K562 (cell line): Measurements from ENCODE around the gene ICAM1. TPM values are rescaled to one million over a fixed set of nuclear protein-coding genes. Genes with fewer than 3 reads are reported as not detected.

Experiments
- EGR1 ChIP-seq: fragments of 450-650 bp; conservative IDR thresholded peaks from 2 replicates; pipeline ENCODE4 v1.6.1; 2017; ENCODE audit warnings: mild to moderate bottlenecking
- FOXP1 ChIP-seq: sonication (generic); formaldehyde crosslinking; IDR thresholded peaks from 2 replicates; pipeline ENCODE4 v1.8.0; 2022; ENCODE audit warnings: mild to moderate bottlenecking, missing genetic modification reagents
- HDAC8 ChIP-seq: fragments of 450-650 bp; IDR thresholded peaks from 2 replicates; pipeline ENCODE4 v1.6.1; 2016; ENCODE audit warnings: mild to moderate bottlenecking, missing genetic modification characterization, moderate library complexity, missing compliant biosample characterization
- HMG20A ChIP-seq: fragments of 450-650 bp; formaldehyde crosslinking; conservative IDR thresholded peaks from 2 replicates; pipeline ENCODE4 v1.4.0; 2020; ENCODE audit warnings: mild to moderate bottlenecking, mixed read lengths
- MECOM ChIP-seq: fragments of 250-450 bp; sonication (Bioruptor Pico); IDR thresholded peaks from 2 replicates; pipeline ENCODE4 v1.8.0; 2022; ENCODE audit warnings: inconsistent platforms
- POLR3A ChIP-seq: IDR thresholded peaks from 2 replicates; pipeline ENCODE4 v1.6.1; 2011; ENCODE audit warnings: borderline replicate concordance, mild to moderate bottlenecking, moderate library complexity; ENCODE audit not compliant: insufficient read length, insufficient read depth; ENCODE audit errors: extremely low read depth
- POU5F1 ChIP-seq: fragments of 150-350 bp; IDR thresholded peaks from 2 replicates; pipeline ENCODE4 v1.6.1; 2014; ENCODE audit warnings: borderline replicate concordance, low read length, low read depth, mild to moderate bottlenecking; ENCODE audit not compliant: partially characterized antibody
- SIN3A ChIP-seq, 2 experiments: fragments of 150-350 bp in 1 of 2; IDR thresholded peaks; 2 replicates each; pipeline ENCODE4 v1.6.1; 2011 to 2016; ENCODE audit warnings: borderline replicate concordance in 2 of 2, low read depth in 2 of 2, low read length in 2 of 2, mild to moderate bottlenecking in 2 of 2, moderate library complexity in 2 of 2; ENCODE audit not compliant: control insufficient read depth in 1 of 2
- SIN3B ChIP-seq: fragments of 450-650 bp; IDR thresholded peaks from 2 replicates; pipeline ENCODE4 v1.6.1; 2017; ENCODE audit warnings: low read depth, mild to moderate bottlenecking, moderate library complexity
- SIX5 ChIP-seq, 2 experiments: IDR thresholded peaks; 2 replicates each; pipeline ENCODE4 v1.6.1; 2011; ENCODE audit warnings: low read length in 2 of 2, borderline replicate concordance in 1 of 2, low read depth in 1 of 2, mild to moderate bottlenecking in 1 of 2, moderate library complexity in 1 of 2; ENCODE audit not compliant: insufficient read depth in 1 of 2
- SMC3 ChIP-seq: conservative IDR thresholded peaks from 2 replicates; pipeline ENCODE4 v1.6.1; 2011; ENCODE audit warnings: low read depth, low read length, improper control_type of control experiment; ENCODE audit not compliant: insufficient read depth
- ZKSCAN3 ChIP-seq: fragments of 250-450 bp; sonication (Bioruptor Pico); IDR thresholded peaks from 2 replicates; pipeline ENCODE4 v1.4.0; 2020
- ZNF232 ChIP-seq: sonication (generic); formaldehyde crosslinking; IDR thresholded peaks from 2 replicates; pipeline ENCODE4 v1.8.0; 2022; ENCODE audit warnings: mild to moderate bottlenecking, missing genetic modification reagents
- polyA plus RNA-seq, 8 experiments: library from polyadenylated mRNA; depleted of rRNA in 4 of 8; stranded (reverse) in 5 of 8; unstranded in 3 of 8; fragments of >200 nt; fragmentation: Nextera tagmentation in 2 of 8; fragmentation: Illumina TruSeq in 1 of 8; extraction: Ambion mirVana in 2 of 8; extraction: Trizol in 1 of 8; gene quantifications; 2 replicates each; pipeline versions ENCODE4 v1.2.1 to v1.2.3, GENCODE V29; 2011 to 2014; ENCODE audit warnings: inconsistent platforms in 1 of 8, missing spikeins in 1 of 8
- total RNA-seq, 7 experiments: library from RNA; depleted of rRNA in 6 of 7; stranded (reverse); fragments of >200 nt in 6 of 7; fragmentation: Illumina TruSeq in 2 of 7; extraction: Trizol in 2 of 7; gene quantifications; 2 replicates each; pipeline versions ENCODE4 v1.2.1 to v1.2.3, GENCODE V29; 2011 to 2021; ENCODE audit warnings: low replicate concordance in 1 of 7
- TF ChIP-seq, protein P1 (sequence below): fragments of 250-450 bp; sonication (Bioruptor Pico); IDR thresholded peaks from 2 replicates; pipeline ENCODE4 v1.4.0; 2020
- TF ChIP-seq, protein P2 (sequence below): sonication (generic); formaldehyde crosslinking; IDR thresholded peaks from 2 replicates; pipeline ENCODE4 v1.8.0; 2023; ENCODE audit warnings: mild to moderate bottlenecking, missing genetic modification reagents
- TF ChIP-seq, protein P3 (sequence below): fragments of 250-450 bp; sonication (Bioruptor Pico); IDR thresholded peaks from 2 replicates; pipeline ENCODE4 v1.8.0; 2021; ENCODE audit warnings: borderline replicate concordance, mild to moderate bottlenecking, moderate library complexity; ENCODE audit not compliant: poor library complexity, severe bottlenecking

ICAM1 gene
- total and polyA plus RNA-seq, 9 of the 15 experiments (the other 6 are each of a cell fraction or from before 2014, with no cell fraction given): 2.3 to 24.4 (median 13.4) TPM

GRCh38 chr19:10286803-10287737 lies 16.1 kb downstream of the ICAM1 start, which contains the start of gene ICAM4 (continued):
- TF ChIP-seq, protein P1, sequence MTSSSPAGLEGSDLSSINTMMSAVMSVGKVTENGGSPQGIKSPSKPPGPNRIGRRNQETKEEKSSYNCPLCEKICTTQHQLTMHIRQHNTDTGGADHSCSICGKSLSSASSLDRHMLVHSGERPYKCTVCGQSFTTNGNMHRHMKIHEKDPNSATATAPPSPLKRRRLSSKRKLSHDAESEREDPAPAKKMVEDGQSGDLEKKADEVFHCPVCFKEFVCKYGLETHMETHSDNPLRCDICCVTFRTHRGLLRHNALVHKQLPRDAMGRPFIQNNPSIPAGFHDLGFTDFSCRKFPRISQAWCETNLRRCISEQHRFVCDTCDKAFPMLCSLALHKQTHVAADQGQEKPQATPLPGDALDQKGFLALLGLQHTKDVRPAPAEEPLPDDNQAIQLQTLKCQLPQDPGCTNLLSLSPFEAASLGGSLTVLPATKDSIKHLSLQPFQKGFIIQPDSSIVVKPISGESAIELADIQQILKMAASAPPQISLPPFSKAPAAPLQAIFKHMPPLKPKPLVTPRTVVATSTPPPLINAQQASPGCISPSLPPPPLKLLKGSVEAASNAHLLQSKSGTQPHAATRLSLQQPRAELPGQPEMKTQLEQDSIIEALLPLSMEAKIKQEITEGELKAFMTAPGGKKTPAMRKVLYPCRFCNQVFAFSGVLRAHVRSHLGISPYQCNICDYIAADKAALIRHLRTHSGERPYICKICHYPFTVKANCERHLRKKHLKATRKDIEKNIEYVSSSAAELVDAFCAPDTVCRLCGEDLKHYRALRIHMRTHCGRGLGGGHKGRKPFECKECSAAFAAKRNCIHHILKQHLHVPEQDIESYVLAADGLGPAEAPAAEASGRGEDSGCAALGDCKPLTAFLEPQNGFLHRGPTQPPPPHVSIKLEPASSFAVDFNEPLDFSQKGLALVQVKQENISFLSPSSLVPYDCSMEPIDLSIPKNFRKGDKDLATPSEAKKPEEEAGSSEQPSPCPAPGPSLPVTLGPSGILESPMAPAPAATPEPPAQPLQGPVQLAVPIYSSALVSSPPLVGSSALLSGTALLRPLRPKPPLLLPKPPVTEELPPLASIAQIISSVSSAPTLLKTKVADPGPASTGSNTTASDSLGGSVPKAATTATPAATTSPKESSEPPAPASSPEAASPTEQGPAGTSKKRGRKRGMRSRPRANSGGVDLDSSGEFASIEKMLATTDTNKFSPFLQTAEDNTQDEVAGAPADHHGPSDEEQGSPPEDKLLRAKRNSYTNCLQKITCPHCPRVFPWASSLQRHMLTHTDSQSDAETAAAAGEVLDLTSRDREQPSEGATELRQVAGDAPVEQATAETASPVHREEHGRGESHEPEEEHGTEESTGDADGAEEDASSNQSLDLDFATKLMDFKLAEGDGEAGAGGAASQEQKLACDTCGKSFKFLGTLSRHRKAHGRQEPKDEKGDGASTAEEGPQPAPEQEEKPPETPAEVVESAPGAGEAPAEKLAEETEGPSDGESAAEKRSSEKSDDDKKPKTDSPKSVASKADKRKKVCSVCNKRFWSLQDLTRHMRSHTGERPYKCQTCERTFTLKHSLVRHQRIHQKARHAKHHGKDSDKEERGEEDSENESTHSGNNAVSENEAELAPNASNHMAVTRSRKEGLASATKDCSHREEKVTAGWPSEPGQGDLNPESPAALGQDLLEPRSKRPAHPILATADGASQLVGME (CRISPR knock-in tag): no peak
- TF ChIP-seq SIX5 (IDR thresholded peaks at IDR 0.05; ENCODE audit: borderline replicate concordance in 1 of 2, insufficient read depth in 1 of 2, low read depth in 1 of 2, low read length in 2 of 2) (no peak), SIN3B (no peak), POU5F1 (no peak), EGR1 (no peak), HDAC8 (tag) (no peak), SIN3A (IDR thresholded peaks at IDR 0.05; ENCODE audit: borderline replicate concordance in 2 of 2, control insufficient read depth in 1 of 2, low read depth in 2 of 2, low read length in 2 of 2) (peak in 1 of 2 experiments; percentile 49; a peak in 2 of 4 replicates), FOXP1 (CRISPR knock-in tag) (peak; percentile 92), MECOM (CRISPR knock-in tag) (no peak), POLR3A (no peak), ZNF232 (peak; percentile 76; the same call in 1 of the 2 replicates), HMG20A (CRISPR knock-in tag) (no peak), SMC3 (no peak; the same call in 1 of the 2 replicates), ZKSCAN3 (no peak)
- TF ChIP-seq, protein P2, sequence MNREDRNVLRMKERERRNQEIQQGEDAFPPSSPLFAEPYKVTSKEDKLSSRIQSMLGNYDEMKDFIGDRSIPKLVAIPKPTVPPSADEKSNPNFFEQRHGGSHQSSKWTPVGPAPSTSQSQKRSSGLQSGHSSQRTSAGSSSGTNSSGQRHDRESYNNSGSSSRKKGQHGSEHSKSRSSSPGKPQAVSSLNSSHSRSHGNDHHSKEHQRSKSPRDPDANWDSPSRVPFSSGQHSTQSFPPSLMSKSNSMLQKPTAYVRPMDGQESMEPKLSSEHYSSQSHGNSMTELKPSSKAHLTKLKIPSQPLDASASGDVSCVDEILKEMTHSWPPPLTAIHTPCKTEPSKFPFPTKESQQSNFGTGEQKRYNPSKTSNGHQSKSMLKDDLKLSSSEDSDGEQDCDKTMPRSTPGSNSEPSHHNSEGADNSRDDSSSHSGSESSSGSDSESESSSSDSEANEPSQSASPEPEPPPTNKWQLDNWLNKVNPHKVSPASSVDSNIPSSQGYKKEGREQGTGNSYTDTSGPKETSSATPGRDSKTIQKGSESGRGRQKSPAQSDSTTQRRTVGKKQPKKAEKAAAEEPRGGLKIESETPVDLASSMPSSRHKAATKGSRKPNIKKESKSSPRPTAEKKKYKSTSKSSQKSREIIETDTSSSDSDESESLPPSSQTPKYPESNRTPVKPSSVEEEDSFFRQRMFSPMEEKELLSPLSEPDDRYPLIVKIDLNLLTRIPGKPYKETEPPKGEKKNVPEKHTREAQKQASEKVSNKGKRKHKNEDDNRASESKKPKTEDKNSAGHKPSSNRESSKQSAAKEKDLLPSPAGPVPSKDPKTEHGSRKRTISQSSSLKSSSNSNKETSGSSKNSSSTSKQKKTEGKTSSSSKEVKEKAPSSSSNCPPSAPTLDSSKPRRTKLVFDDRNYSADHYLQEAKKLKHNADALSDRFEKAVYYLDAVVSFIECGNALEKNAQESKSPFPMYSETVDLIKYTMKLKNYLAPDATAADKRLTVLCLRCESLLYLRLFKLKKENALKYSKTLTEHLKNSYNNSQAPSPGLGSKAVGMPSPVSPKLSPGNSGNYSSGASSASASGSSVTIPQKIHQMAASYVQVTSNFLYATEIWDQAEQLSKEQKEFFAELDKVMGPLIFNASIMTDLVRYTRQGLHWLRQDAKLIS: peak; percentile 25; the same call in 1 of the 2 replicates
- TF ChIP-seq, protein P3, sequence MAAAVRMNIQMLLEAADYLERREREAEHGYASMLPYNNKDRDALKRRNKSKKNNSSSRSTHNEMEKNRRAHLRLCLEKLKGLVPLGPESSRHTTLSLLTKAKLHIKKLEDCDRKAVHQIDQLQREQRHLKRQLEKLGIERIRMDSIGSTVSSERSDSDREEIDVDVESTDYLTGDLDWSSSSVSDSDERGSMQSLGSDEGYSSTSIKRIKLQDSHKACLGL: no peak
